Measurements from ENCODE around the gene PPP6R3. TPM values are rescaled to one million over a fixed set of nuclear protein-coding genes. Genes with fewer than 3 reads are reported as not detected.

The PPP6R3 gene
- total RNA-seq, 1 experiment from 2014 or later: 122 TPM

DNA sequence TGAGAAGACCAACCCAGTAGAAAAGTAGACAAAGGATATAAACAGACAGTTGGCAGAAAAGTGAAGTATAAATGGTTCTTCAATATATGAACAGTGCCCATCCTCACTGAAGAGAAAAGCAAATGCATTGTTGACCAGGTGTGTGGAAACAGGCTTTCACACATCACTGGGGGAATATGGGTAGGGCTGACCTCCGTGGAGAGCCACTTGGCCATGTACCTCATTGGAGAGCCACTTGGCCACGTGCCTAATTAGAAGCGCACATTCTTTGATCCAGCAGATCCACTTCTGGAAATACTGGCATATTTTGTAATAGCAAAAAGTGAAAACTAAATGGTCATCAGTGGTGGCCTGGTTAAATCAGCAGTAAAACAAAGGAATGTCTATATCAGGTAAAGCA lies 43.2 kb downstream of the PPP6R3 start:
- peaks cover 35% of the 10 kb centered on the region for H3K4me1 Mint-ChIP-seq (ENCODE audit: low read depth, unreplicated experiment)
- H3K27ac Mint-ChIP-seq (ENCODE audit: unreplicated experiment): peak overlapping the region; percentile 0

DNA sequence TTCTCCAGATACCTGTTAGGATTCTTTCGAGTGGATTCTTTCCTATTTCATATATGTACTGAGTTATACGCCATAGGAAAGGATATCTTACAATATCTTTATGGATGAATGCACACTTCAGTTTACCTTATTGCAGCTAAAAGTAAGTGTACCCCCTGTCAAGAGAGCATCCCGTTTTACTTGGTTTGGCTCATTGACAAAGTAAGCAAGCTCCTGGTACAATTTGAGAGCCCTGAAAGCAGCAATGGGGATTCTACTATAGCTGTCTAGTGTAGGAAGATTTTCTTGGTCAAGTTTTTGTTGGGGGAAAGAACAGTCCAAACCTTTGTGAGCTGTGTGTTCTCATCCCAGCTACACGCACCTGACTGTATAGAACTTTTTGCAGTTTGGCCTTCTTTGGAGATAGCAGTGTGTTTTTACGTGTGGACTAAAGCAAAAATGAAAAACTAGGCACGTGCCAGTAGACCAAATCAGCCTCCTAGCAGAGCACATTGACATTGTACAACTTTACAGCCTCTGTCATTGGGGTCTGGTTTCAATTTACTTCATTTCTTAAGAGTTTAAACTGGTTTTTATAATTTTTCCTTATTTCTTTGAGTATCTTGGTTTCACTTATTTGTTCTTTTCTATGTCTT lies 44.0 kb downstream of the PPP6R3 start:
- peaks cover 35% of the 10 kb centered on the region for H3K4me1 Mint-ChIP-seq (ENCODE audit: low read depth, unreplicated experiment)
- H3K9me3 Mint-ChIP-seq (ENCODE audit: low read depth, unreplicated experiment): no peaks in the 10 kb centered on the region
- H3K36me3 Mint-ChIP-seq (ENCODE audit: insufficient read depth, unreplicated experiment): peaks cover 5% of the 10 kb centered on the region
- TF ChIP-seq, protein P1, sequence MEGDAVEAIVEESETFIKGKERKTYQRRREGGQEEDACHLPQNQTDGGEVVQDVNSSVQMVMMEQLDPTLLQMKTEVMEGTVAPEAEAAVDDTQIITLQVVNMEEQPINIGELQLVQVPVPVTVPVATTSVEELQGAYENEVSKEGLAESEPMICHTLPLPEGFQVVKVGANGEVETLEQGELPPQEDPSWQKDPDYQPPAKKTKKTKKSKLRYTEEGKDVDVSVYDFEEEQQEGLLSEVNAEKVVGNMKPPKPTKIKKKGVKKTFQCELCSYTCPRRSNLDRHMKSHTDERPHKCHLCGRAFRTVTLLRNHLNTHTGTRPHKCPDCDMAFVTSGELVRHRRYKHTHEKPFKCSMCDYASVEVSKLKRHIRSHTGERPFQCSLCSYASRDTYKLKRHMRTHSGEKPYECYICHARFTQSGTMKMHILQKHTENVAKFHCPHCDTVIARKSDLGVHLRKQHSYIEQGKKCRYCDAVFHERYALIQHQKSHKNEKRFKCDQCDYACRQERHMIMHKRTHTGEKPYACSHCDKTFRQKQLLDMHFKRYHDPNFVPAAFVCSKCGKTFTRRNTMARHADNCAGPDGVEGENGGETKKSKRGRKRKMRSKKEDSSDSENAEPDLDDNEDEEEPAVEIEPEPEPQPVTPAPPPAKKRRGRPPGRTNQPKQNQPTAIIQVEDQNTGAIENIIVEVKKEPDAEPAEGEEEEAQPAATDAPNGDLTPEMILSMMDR (IDR thresholded peaks at IDR 0.05; ENCODE audit: unreplicated experiment): no peak
- CTCF ChIA-PET: interaction anchor here (0.6 to 1.0 kb wide), 3 partner anchors 9 to 55 kb away, joined by 3 read pairs; no protein-coding TSS in a partner anchor
- intact Hi-C loops (cut with micrococcal nuclease; ENCODE audit: unreplicated experiment): no loop called here
- H3K27me3 Mint-ChIP-seq (ENCODE audit: unreplicated experiment): no peaks in the 10 kb centered on the region
- H3K27ac Mint-ChIP-seq (ENCODE audit: unreplicated experiment): no peak overlapping the region
- H3K4me3 Mint-ChIP-seq (ENCODE audit: low read depth, unreplicated experiment): no peak overlapping the region
- DNase-seq: no peak
- no TSS peak for BruUV-seq (replicated peaks)

More for the DNA sequence above, 43.2 kb downstream of the PPP6R3 start:
- no peaks in the 10 kb centered on the region for H3K9me3 Mint-ChIP-seq (ENCODE audit: low read depth, unreplicated experiment)
- no peaks in the 10 kb centered on the region for H3K27me3 Mint-ChIP-seq (ENCODE audit: unreplicated experiment)
- CTCF ChIA-PET: interaction anchor here (0.7 to 1.0 kb wide), 2 partner anchors 11 to 55 kb away, joined by 3 read pairs; no protein-coding TSS in a partner anchor
- BruUV-seq (replicated peaks): no TSS peak
- DNase-seq: no peak
- TF ChIP-seq, protein P1 (IDR thresholded peaks at IDR 0.05; ENCODE audit: unreplicated experiment): no peak
- H3K36me3 Mint-ChIP-seq (ENCODE audit: insufficient read depth, unreplicated experiment): peaks cover 5% of the 10 kb centered on the region
- intact Hi-C loops (cut with micrococcal nuclease; ENCODE audit: unreplicated experiment): no loop called here
- no peak overlapping the region for H3K4me3 Mint-ChIP-seq (ENCODE audit: low read depth, unreplicated experiment)

DNA sequence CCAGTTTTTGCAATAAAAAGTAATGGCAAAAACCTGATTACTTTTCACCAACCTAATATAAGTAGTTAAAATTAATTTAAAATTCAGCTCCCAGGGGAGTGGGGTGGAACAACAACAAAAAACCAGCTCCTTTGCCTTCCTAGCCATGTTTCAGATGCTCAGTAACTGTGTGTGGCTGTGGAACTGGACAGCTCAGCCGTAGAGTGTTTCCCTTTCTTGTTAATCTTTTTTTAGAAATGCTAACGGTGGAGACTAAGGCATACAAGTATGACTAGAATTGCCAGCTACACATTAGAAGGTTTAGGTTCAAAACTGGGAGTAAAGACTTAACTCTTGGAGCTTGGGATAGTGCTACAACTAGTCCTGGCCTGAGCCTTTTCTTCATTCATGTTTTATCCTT lies 45.0 kb downstream of the PPP6R3 start:
- TF ChIP-seq, protein P1 (IDR thresholded peaks at IDR 0.05; ENCODE audit: unreplicated experiment): no peak
- intact Hi-C loops (cut with micrococcal nuclease; ENCODE audit: unreplicated experiment): no loop called here
- no peaks in the 10 kb centered on the region for H3K9me3 Mint-ChIP-seq (ENCODE audit: low read depth, unreplicated experiment)
- H3K27me3 Mint-ChIP-seq (ENCODE audit: unreplicated experiment): no peaks in the 10 kb centered on the region
- peaks cover 37% of the 10 kb centered on the region for H3K4me1 Mint-ChIP-seq (ENCODE audit: low read depth, unreplicated experiment)
- peaks cover 6% of the 10 kb centered on the region for H3K36me3 Mint-ChIP-seq (ENCODE audit: insufficient read depth, unreplicated experiment)
- CTCF ChIA-PET: no interaction called here
- H3K4me3 Mint-ChIP-seq (ENCODE audit: low read depth, unreplicated experiment): no peak overlapping the region
- DNase-seq: no peak
- BruUV-seq (replicated peaks): no TSS peak
- H3K27ac Mint-ChIP-seq (ENCODE audit: unreplicated experiment): no peak overlapping the region

DNA sequence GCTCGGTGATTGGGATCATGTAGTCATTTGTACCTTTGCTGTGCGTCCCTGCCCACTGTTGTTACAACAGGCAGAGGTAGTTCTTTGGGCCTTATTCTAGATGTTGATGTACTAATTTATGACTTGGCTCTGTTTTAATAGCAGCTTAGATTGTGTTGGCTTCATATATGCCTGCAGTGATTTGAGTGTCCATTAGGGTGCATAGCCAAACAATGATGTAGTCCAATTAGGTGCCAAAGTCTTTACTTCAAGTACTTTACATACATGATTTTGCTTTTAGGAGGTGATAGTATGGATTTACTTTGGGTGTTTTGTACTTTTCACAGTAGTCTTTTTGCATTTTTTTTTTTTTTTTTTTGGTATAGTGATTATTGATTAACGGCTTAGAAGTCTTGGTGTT lies 46.4 kb downstream of the PPP6R3 start:
- no peak overlapping the region for H3K4me3 Mint-ChIP-seq (ENCODE audit: low read depth, unreplicated experiment)
- TF ChIP-seq, protein P1 (IDR thresholded peaks at IDR 0.05; ENCODE audit: unreplicated experiment): no peak
- H3K4me1 Mint-ChIP-seq (ENCODE audit: low read depth, unreplicated experiment): peaks cover 38% of the 10 kb centered on the region
- CTCF ChIA-PET: no interaction called here
- no peaks in the 10 kb centered on the region for H3K9me3 Mint-ChIP-seq (ENCODE audit: low read depth, unreplicated experiment)
- no peak for DNase-seq
- H3K27me3 Mint-ChIP-seq (ENCODE audit: unreplicated experiment): no peaks in the 10 kb centered on the region
- H3K27ac Mint-ChIP-seq (ENCODE audit: unreplicated experiment): no peak overlapping the region
- no TSS peak for BruUV-seq (replicated peaks)
- intact Hi-C loops (cut with micrococcal nuclease; ENCODE audit: unreplicated experiment): no loop called here
- H3K36me3 Mint-ChIP-seq (ENCODE audit: insufficient read depth, unreplicated experiment): peaks cover 13% of the 10 kb centered on the region
